ENCODE results near the gene CDK11A. TPM values are rescaled to one million over a fixed set of nuclear protein-coding genes. Genes with fewer than 3 reads are reported as not detected.

CDK11A gene
- total RNA-seq, 4 donors from 2014 or later: 18.2 to 46.9 (median 31.4) TPM

DNA sequence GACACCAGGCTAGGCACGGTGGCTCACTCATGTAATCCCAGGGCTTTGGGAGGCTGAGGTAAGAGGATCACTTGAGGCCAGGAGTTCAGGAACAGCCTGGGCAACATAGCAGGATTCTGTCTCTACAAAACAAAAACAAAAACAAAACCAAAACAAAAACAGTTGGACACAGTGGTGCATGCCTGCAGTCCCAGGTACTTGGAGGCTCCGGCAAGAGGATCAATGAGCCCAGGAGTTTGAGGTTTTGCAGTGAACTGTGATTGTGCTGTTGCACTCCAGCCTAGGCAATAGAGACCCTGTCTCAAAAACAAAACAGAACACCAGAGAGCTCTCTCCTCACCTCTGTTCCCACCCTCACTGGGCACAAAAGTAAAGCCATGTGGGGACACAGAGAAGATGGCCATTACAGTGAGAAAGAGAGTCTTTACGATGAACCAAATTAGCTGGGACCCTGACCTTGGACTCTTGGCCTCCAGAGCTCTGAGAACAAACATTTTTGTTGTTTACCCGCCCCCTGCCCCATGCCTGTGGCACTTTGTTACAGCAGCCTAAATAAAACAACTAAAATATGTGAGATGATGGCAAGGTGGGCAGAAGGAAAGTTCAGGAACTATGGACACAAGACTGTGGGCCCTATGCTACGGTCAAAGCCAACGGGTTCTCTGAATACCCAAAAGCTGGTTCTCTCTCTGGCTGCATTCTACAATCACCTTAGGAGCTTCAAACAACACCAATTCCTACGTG is 44.3 kb upstream of the CDK11A start:
- Histone ChIP-seq H3K27me3 (no peaks in the 10 kb centered on the region), H3K4me3 (no peak overlapping the region), H3K9me3 (peaks cover 0 to 17% (median 0%) of the 10 kb centered on the region in 4 donors), H3K27ac (replicated peaks in 1 of 4) (no peak overlapping the region), H3K4me1 (peaks cover 0 to 2% (median 0%) of the 10 kb centered on the region in 4 donors), H3K36me3 (peaks cover 34 to 64% (median 53%) of the 10 kb centered on the region in 4 donors)
- no peak for DNase-seq (ENCODE audit: extremely low spot score)
- intact Hi-C loops (cut with DNase I): no loop called here
- whole genome bisulfite sequencing: 92% methylated on average over 7 of the region's 7 CpGs
- no peak for TF ChIP-seq POLR2A (IDR thresholded peaks at IDR 0.05; ENCODE audit: low read depth)
- TF ChIP-seq, protein P1, sequence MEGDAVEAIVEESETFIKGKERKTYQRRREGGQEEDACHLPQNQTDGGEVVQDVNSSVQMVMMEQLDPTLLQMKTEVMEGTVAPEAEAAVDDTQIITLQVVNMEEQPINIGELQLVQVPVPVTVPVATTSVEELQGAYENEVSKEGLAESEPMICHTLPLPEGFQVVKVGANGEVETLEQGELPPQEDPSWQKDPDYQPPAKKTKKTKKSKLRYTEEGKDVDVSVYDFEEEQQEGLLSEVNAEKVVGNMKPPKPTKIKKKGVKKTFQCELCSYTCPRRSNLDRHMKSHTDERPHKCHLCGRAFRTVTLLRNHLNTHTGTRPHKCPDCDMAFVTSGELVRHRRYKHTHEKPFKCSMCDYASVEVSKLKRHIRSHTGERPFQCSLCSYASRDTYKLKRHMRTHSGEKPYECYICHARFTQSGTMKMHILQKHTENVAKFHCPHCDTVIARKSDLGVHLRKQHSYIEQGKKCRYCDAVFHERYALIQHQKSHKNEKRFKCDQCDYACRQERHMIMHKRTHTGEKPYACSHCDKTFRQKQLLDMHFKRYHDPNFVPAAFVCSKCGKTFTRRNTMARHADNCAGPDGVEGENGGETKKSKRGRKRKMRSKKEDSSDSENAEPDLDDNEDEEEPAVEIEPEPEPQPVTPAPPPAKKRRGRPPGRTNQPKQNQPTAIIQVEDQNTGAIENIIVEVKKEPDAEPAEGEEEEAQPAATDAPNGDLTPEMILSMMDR (IDR thresholded peaks at IDR 0.05): no peak
- no peak for TF ChIP-seq EP300 (IDR thresholded peaks at IDR 0.05)
- TF ChIP-seq POLR2AphosphoS5 (IDR thresholded peaks at IDR 0.05): no peak

DNA sequence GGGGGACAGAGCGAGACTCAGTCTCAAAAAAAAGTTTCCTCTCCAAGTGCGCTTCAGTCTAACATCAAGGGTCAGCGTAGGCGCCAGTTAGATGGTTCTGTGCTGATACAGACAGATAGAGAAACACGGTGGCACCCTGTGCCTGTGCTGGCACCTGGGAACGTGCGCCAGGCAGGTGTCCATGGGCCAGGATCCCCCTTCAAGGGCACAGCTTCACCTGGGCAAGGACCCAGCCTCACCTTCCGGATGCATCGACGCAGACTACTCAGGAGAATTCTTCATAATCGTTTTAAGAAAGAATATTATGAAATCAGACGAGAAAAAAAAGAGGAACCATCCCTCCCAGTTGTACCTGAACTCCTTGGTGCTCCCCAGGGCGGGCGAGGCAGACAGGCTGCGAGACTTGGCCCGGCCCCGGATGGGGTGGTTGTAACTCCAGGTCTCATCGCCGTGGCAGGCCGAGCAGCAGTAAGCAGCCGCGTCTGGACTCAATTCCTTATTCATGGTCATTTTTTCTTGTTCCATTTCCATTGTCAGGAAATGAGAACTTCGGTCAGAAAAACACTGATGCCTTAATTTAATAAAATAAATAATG is 40.8 kb upstream of the CDK11A start:
- 84% methylated on average over 23 of the region's 23 CpGs for WGBS
- no peak overlapping the region for H3K27ac ChIP-seq (replicated peaks in 1 of 4)
- TF ChIP-seq EP300 (IDR thresholded peaks at IDR 0.05) (no peak), POLR2A (IDR thresholded peaks at IDR 0.05; ENCODE audit: low read depth) (no peak), POLR2AphosphoS5 (IDR thresholded peaks at IDR 0.05) (no peak)
- TF ChIP-seq, protein P1 (IDR thresholded peaks at IDR 0.05): no peak
- intact Hi-C loops (cut with DNase I): no loop called here
- peaks cover 0 to 1% (median 0%) of the 10 kb centered on the region in 4 donors for H3K9me3 ChIP-seq
- H3K27me3 ChIP-seq: no peaks in the 10 kb centered on the region
- no peak for DNase-seq (ENCODE audit: extremely low spot score)
- peaks cover 36 to 77% (median 68%) of the 10 kb centered on the region in 4 donors for H3K36me3 ChIP-seq
- no peak overlapping the region for H3K4me3 ChIP-seq
- no peaks in the 10 kb centered on the region for H3K4me1 ChIP-seq

DNA sequence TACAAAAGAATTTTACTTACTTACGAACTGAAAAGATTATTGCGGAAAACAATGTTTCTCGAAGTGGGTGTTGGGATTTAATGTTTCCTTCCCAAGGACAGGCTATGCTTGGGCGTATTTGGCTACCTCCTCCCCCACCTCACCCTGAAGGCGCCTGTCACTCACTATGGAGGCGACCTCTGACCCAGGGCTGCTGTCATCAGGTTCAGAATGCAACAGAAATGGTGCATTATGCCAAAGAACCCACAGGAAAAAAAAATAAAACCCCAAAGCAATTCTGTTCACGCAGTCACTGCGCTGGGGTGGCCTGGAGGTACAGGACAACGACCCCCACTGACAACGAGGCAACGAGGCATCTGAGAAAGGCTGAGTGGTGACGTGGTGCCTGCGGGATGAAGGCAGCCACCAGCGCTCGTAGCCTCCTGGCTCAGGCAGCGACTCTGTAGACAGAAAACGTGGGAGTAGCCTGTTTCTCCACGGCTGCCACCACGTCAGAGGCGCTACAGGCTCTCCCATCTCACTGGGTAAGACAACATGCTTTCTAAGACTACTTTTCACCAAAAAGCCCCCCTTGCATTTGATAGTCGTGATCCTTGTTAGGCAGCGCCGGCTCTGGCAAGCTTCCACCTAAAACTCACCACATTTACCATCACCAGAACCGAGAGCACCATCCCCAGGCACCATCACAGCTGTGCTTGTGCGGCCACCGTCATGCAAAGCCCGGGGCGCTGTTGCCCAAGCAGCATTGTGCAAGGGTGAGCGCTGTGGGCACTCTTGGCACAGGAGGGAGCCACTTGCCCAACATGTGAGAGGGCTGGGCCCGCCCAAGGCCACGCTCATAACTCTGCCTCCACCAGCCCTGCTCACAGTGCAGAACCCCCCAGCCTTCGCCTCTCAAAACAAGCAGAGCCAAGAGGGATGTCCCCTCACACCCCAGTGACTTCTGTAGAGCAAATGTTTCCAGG is 39.8 kb upstream of the CDK11A start:
- Histone ChIP-seq H3K4me3 (no peak overlapping the region), H3K4me1 (peaks cover 4 to 10% (median 7%) of the 10 kb centered on the region in 4 donors), H3K27me3 (no peaks in the 10 kb centered on the region), H3K9me3 (no peaks in the 10 kb centered on the region), H3K27ac (replicated peaks in 1 of 4) (no peak overlapping the region), H3K36me3 (peaks cover 41 to 84% (median 75%) of the 10 kb centered on the region in 4 donors)
- WGBS: 80% methylated on average over 31 of the region's 32 CpGs
- no peak for TF ChIP-seq EP300 (IDR thresholded peaks at IDR 0.05)
- TF ChIP-seq POLR2AphosphoS5 (IDR thresholded peaks at IDR 0.05): no peak
- TF ChIP-seq POLR2A (IDR thresholded peaks at IDR 0.05; ENCODE audit: low read depth): no peak
- TF ChIP-seq, protein P1 (IDR thresholded peaks at IDR 0.05): no peak
- intact Hi-C loops (cut with DNase I): no loop called here
- DNase-seq (ENCODE audit: extremely low spot score): no peak

DNA sequence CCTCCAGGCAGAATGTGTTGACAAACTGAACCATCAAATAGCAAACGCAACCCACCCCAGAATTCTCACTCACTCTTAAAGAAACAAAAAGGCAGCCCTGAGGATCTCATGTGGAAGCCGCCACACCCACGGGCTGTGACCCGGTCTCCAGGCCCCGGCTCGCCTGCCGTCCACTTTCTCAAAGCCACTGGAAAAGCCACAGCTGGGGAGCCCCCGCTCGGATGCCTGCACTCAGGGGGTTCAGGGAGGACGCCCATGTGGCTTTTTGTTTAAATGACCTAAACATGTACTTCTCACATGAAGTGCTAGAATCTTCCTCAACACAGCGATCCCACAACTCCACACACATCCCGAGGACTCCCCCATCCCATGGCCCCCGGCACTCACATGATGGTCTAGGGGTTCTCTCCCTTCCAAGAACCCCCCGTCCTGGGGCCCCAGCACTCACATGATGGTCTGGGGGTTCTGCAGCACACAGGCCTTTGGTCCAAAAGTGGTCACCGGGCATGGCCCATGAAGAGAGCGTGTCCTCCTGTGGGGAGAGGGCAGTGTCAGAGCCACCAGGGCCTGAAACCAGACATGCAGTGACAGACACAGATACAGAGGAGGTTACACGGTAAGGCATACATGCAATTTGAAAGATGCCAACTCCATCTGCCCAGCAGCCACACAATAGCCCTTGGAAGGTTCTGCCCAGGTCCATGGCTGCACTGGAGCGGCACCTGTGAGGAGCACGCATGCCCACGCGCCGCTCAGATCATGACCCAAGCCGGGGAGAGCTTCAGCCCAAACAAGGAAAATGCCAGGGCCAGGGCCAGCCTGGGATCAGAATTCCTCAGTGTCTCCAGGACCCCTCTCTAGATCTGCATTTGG is 37.6 kb upstream of the CDK11A start:
- TF ChIP-seq, protein P1 (IDR thresholded peaks at IDR 0.05): no peak
- no peak for TF ChIP-seq EP300 (IDR thresholded peaks at IDR 0.05)
- no peak for TF ChIP-seq POLR2AphosphoS5 (IDR thresholded peaks at IDR 0.05)
- TF ChIP-seq POLR2A (IDR thresholded peaks at IDR 0.05; ENCODE audit: low read depth): no peak
- DNase-seq (ENCODE audit: extremely low spot score): no peak
- no peak overlapping the region for H3K27ac ChIP-seq (replicated peaks in 1 of 4)
- no peak overlapping the region for H3K4me3 ChIP-seq
- peaks cover 4 to 21% (median 18%) of the 10 kb centered on the region in 4 donors for H3K4me1 ChIP-seq
- intact Hi-C loops (cut with DNase I): no loop called here
- H3K9me3 ChIP-seq: no peaks in the 10 kb centered on the region
- peaks cover 54 to 88% (median 83%) of the 10 kb centered on the region in 4 donors for H3K36me3 ChIP-seq
- no peaks in the 10 kb centered on the region for H3K27me3 ChIP-seq
- 96% methylated on average over 23 of the region's 23 CpGs for WGBS

All from esophagus muscularis mucosa (tissue), 4 donors.